C4-2B (cell line): ENCODE results near the gene TMA16.

ENCODE experiments used
- ZFX ChIP-seq: fragments of 450-650 bp; IDR thresholded peaks from 2 replicates; pipeline ENCODE4 v1.6.1; 2017
- TF ChIP-seq, protein P1 (sequence below): fragments of 450-650 bp; conservative IDR thresholded peaks from 2 replicates; pipeline ENCODE4 v1.5.1; 2017; ENCODE audit warnings: mild to moderate bottlenecking

DNA sequence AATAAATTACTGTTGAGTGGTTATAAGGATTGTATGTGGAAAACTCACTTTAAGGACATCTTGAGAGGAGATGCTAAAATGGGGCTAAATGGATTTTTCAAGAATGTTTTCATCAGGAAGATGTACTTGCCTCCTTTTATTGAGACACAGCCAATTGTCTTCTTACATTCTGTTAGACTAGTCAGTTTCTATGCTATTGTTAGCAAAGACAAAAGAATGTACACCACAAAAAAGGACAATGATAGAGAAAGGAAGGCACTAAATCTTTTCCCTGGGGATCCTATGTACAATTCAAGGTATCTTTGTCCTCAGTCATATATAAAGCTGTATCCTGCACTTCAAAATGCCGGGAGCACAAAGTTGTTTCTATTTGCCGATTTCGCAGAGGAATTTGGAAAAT is 42.6 kb downstream of the TMA16 start:
- TF ChIP-seq, protein P1, sequence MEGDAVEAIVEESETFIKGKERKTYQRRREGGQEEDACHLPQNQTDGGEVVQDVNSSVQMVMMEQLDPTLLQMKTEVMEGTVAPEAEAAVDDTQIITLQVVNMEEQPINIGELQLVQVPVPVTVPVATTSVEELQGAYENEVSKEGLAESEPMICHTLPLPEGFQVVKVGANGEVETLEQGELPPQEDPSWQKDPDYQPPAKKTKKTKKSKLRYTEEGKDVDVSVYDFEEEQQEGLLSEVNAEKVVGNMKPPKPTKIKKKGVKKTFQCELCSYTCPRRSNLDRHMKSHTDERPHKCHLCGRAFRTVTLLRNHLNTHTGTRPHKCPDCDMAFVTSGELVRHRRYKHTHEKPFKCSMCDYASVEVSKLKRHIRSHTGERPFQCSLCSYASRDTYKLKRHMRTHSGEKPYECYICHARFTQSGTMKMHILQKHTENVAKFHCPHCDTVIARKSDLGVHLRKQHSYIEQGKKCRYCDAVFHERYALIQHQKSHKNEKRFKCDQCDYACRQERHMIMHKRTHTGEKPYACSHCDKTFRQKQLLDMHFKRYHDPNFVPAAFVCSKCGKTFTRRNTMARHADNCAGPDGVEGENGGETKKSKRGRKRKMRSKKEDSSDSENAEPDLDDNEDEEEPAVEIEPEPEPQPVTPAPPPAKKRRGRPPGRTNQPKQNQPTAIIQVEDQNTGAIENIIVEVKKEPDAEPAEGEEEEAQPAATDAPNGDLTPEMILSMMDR, result no peak
- no peak for TF ChIP-seq ZFX
